Bronchial epithelial cell (primary cell): Measurements from ENCODE around the gene KRTAP9-3. TPM values are rescaled to one million over a fixed set of nuclear protein-coding genes. Genes with fewer than 3 reads are reported as not detected.

Source experiments
- DNase-seq: peaks from one replicate; pipeline ENCODE4 v3.0.0-alpha.2; 2010; ENCODE audit warnings: low read depth
- FAIRE-seq: peaks from 2 replicates; lab custom pipeline; 2011; peaks lifted over from hg19 to GRCh38; lab: Jason Lieb, UNC
- H3K27me3 ChIP-seq: 2 replicates; pipeline ENCODE4 v1.5.1; 2011; ENCODE audit warnings: low read length; ENCODE audit not compliant: control insufficient read depth, insufficient read depth
- H3K36me3 ChIP-seq: 2 replicates; pipeline ENCODE4 v1.5.1; 2011; ENCODE audit warnings: low read length; ENCODE audit not compliant: control insufficient read depth, insufficient read depth
- H3K4me3 ChIP-seq: 2 replicates; pipeline ENCODE4 v1.5.1; 2011; ENCODE audit warnings: mild to moderate bottlenecking, low read depth, low read length, control low read depth
- CTCF ChIP-seq: IDR thresholded peaks from 2 replicates; pipeline ENCODE4 v1.5.1; 2011; ENCODE audit warnings: mild to moderate bottlenecking, moderate library complexity, low read length, control low read depth, inconsistent platforms; ENCODE audit not compliant: insufficient read depth, severe bottlenecking
- total RNA-seq: library from RNA; depleted of rRNA; stranded (reverse); fragments of >200 nt; gene quantifications from 2 replicates; pipeline ENCODE4 v1.2.1, GENCODE V29; 2014

The KRTAP9-3 gene
- total RNA-seq, 1 donor from 2014 or later: not detected

- Histone ChIP-seq H3K36me3 (no peaks in the 10 kb centered on the region), H3K27me3 (no peaks in the 10 kb centered on the region), H3K4me3 (no peak overlapping the region)
- FAIRE-seq (peak; percentile 13), DNase-seq (no peak)
- TF ChIP-seq CTCF: no peak
Observed at GRCh38 chr17:41278176-41278955, 46.1 kb downstream of the KRTAP9-3 start.

Other genes starting within 250 kb of the KRTAP9-3 start
- 0.13 TPM in 1 of 2 replicates, not detected in the other for gene KRT40, start 248.1 kb upstream of the KRTAP9-3 start, total RNA-seq
- gene KRTAP3-3, start 238.3 kb upstream of the KRTAP9-3 start, total RNA-seq: not detected in 2 replicates
- not detected in 2 replicates for gene KRTAP3-2, start 232.5 kb upstream of the KRTAP9-3 start, total RNA-seq
- gene KRTAP3-1, start 223.3 kb upstream of the KRTAP9-3 start, total RNA-seq: not detected in 2 replicates
- not detected in 2 replicates for gene KRTAP1-5, start 205.2 kb upstream of the KRTAP9-3 start, total RNA-seq
- not detected in 2 replicates for gene KRTAP1-4, start 202.3 kb upstream of the KRTAP9-3 start, total RNA-seq
- not detected in 2 replicates for gene KRTAP1-3, start 197.6 kb upstream of the KRTAP9-3 start, total RNA-seq
- gene KRTAP1-1, start 191.0 kb upstream of the KRTAP9-3 start, total RNA-seq: not detected in 2 replicates
- not detected in 2 replicates for gene KRTAP2-1, start 185.1 kb upstream of the KRTAP9-3 start, total RNA-seq
- gene KRTAP2-2, start 177.2 kb upstream of the KRTAP9-3 start, total RNA-seq: not detected in 2 replicates
- not detected in 2 replicates for gene KRTAP2-3, start 172.3 kb upstream of the KRTAP9-3 start, total RNA-seq
- gene KRTAP2-4, start 166.6 kb upstream of the KRTAP9-3 start, total RNA-seq: not detected in 2 replicates
- not detected in 2 replicates for gene KRTAP4-7, start 148.3 kb upstream of the KRTAP9-3 start, total RNA-seq
- not detected in 2 replicates for gene KRTAP4-8, start 134.3 kb upstream of the KRTAP9-3 start, total RNA-seq
- gene KRTAP4-16, start 130.2 kb upstream of the KRTAP9-3 start, total RNA-seq: not detected in 2 replicates
- not detected in 2 replicates for gene KRTAP4-9, start 127.1 kb upstream of the KRTAP9-3 start, total RNA-seq
- gene KRTAP4-11, start 114.1 kb upstream of the KRTAP9-3 start, total RNA-seq: not detected in 2 replicates
- gene KRTAP4-12, start 108.3 kb upstream of the KRTAP9-3 start, total RNA-seq: not detected in 2 replicates
- not detected in 2 replicates for gene KRTAP4-6, start 91.9 kb upstream of the KRTAP9-3 start, total RNA-seq
- not detected in 2 replicates for gene KRTAP4-5, start 82.6 kb upstream of the KRTAP9-3 start, total RNA-seq
- not detected in 2 replicates for gene KRTAP4-4, start 71.7 kb upstream of the KRTAP9-3 start, total RNA-seq
- gene KRTAP4-3, start 64.2 kb upstream of the KRTAP9-3 start, total RNA-seq: not detected in 2 replicates
- gene KRTAP4-2, start 54.2 kb upstream of the KRTAP9-3 start, total RNA-seq: not detected in 2 replicates
- gene KRTAP4-1, start 47.5 kb upstream of the KRTAP9-3 start, total RNA-seq: not detected in 2 replicates
- gene KRTAP9-1, start 42.6 kb upstream of the KRTAP9-3 start, total RNA-seq: not detected in 2 replicates
- not detected in 2 replicates for gene KRTAP9-2, start 5.8 kb upstream of the KRTAP9-3 start, total RNA-seq
- not detected in 2 replicates for gene KRTAP9-8, start 5.5 kb downstream of the KRTAP9-3 start, total RNA-seq
- not detected in 2 replicates for gene KRTAP9-4, start 17.2 kb downstream of the KRTAP9-3 start, total RNA-seq
- gene KRTAP9-9, start 22.9 kb downstream of the KRTAP9-3 start, total RNA-seq: not detected in 2 replicates
- gene KRTAP9-6, start 32.9 kb downstream of the KRTAP9-3 start, total RNA-seq: not detected in 2 replicates
- not detected in 2 replicates for gene KRTAP9-7, start 43.2 kb downstream of the KRTAP9-3 start, total RNA-seq
- not detected in 2 replicates for gene KRTAP29-1, start 70.4 kb downstream of the KRTAP9-3 start, total RNA-seq
- gene KRTAP16-1, start 76.9 kb downstream of the KRTAP9-3 start, total RNA-seq: not detected in 2 replicates
- not detected in 2 replicates for gene KRTAP17-1, start 83.3 kb downstream of the KRTAP9-3 start, total RNA-seq
- 0.13 TPM in 1 of 2 replicates, not detected in the other for gene KRT33A, start 118.4 kb downstream of the KRTAP9-3 start, total RNA-seq
- 0.79 and 1.7 TPM in 2 replicates for gene KRT33B, start 137.4 kb downstream of the KRTAP9-3 start, total RNA-seq
- 0.26 and 0.53 TPM in 2 replicates for gene KRT34, start 149.9 kb downstream of the KRTAP9-3 start, total RNA-seq
- 0.26 TPM in 1 of 2 replicates, not detected in the other for gene KRT31, start 165.2 kb downstream of the KRTAP9-3 start, total RNA-seq
- not detected in 2 replicates for gene KRT37, start 192.1 kb downstream of the KRTAP9-3 start, total RNA-seq
- not detected in 2 replicates for gene KRT38, start 208.5 kb downstream of the KRTAP9-3 start, total RNA-seq
- gene KRT32, start 234.9 kb downstream of the KRTAP9-3 start, total RNA-seq: 0.13 TPM in 1 of 2 replicates, not detected in the other
- gene KRT35, start 248.7 kb downstream of the KRTAP9-3 start, total RNA-seq: not detected in 2 replicates